ENCODE measurements around the gene ZNF619. TPM values are rescaled to one million over a fixed set of nuclear protein-coding genes. Genes with fewer than 3 reads are reported as not detected.

ZNF619 gene
- total RNA-seq, 1 donor from 2014 or later: 9.1 TPM

DNA sequence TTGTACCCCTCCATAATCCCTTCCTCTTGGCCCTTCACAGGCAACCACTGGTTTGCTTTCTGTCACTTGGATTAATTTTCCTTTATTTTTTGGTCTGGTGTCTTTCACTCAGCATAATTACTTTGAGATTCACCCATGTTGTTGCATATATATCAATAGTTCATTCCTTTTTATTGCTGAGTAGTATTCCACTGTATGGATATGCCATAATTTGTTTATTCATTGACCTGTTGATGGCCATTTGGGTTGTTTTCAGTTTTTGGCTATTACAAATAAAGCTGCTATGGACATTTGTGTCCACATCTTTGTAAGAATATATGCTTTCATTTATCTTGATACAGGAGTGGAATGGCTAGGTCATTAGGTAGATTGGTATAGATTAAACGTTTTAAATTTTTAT lies 41.9 kb downstream of the ZNF619 start:
- Mint-ChIP-seq H3K36me3 (ENCODE audit: low read depth) (peaks cover 32% of the 10 kb centered on the region), H3K4me1 (ENCODE audit: low read depth) (no peaks in the 10 kb centered on the region), H3K9me3 (no peaks in the 10 kb centered on the region), H3K4me3 (ENCODE audit: low read depth) (no peak overlapping the region), H3K27me3 (ENCODE audit: low read depth) (no peaks in the 10 kb centered on the region), H3K27ac (no peak overlapping the region)
- intact Hi-C loops (cut with micrococcal nuclease): no loop called here
- no peak for DNase-seq (ENCODE audit: low spot score)

DNA sequence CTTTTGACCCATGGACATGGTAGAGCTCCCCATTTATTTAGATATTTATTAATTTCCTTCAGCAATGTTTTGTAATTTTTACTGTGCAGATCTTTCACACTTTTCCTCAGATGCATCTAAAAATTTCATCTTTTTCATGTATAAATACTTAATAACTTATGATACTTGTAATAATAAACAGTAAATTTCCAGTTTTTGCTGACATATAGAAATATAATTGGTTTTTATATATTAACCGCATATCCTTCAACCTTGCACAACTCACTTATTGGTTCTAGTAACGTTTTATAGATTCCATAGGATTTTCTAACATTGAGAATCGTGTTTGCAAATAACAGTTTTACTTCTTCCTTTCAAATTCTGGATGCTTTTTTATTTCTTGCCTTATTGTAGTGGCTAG lies 44.3 kb downstream of the ZNF619 start:
- Mint-ChIP-seq H3K9me3 (no peaks in the 10 kb centered on the region), H3K27ac (no peak overlapping the region), H3K36me3 (ENCODE audit: low read depth) (peaks cover 20% of the 10 kb centered on the region), H3K4me1 (ENCODE audit: low read depth) (peaks cover 12% of the 10 kb centered on the region), H3K4me3 (ENCODE audit: low read depth) (no peak overlapping the region), H3K27me3 (ENCODE audit: low read depth) (no peaks in the 10 kb centered on the region)
- no peak for DNase-seq (ENCODE audit: low spot score)
- intact Hi-C loops (cut with micrococcal nuclease): no loop called here

DNA sequence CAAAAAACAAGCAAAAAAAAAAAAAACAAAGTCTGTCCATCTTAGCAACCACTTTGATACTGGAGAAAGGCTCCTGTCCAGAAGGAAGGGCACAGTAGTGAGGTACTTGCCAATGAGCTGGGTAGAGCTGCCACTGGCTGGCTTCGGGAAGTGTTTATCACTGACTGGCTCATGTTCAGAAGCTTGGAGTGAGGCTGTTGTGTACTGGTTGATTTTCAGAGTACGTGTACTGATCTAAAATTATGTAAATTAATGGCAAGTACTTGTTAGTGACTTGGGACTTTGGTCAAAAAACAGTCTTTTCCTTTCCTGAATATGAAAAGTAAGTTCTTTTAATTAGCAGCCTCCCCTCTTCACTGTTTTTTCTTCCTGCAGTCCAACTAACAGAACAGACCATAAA lies 46.9 kb downstream of the ZNF619 start:
- H3K27ac Mint-ChIP-seq: peak overlapping the region; percentile 62
- peaks cover 29% of the 10 kb centered on the region for H3K36me3 Mint-ChIP-seq (ENCODE audit: low read depth)
- H3K27me3 Mint-ChIP-seq (ENCODE audit: low read depth): no peaks in the 10 kb centered on the region
- intact Hi-C loops (cut with micrococcal nuclease): loop anchor here (1.0 kb wide), 5 partner anchors 17 to 214 kb away; partner anchors contain the start of genes EIF1B, RPL14, ZNF619 and ZNF620
- DNase-seq (ENCODE audit: low spot score): no peak
- no peaks in the 10 kb centered on the region for H3K9me3 Mint-ChIP-seq
- peaks cover 22% of the 10 kb centered on the region for H3K4me1 Mint-ChIP-seq (ENCODE audit: low read depth)
- peak overlapping the region; percentile 95 for H3K4me3 Mint-ChIP-seq (ENCODE audit: low read depth)

GRCh38 chr3:40524222-40524567 lies 47.3 kb downstream of the ZNF619 start:
- H3K36me3 Mint-ChIP-seq (ENCODE audit: low read depth): peaks cover 30% of the 10 kb centered on the region
- intact Hi-C loops (cut with micrococcal nuclease): loop anchor here (1.0 kb wide), 5 partner anchors 18 to 215 kb away; partner anchors contain the start of genes EIF1B, RPL14, ZNF619 and ZNF620
- no peaks in the 10 kb centered on the region for H3K9me3 Mint-ChIP-seq
- peak overlapping the region; percentile 62 for H3K27ac Mint-ChIP-seq
- H3K27me3 Mint-ChIP-seq (ENCODE audit: low read depth): no peaks in the 10 kb centered on the region
- H3K4me1 Mint-ChIP-seq (ENCODE audit: low read depth): peaks cover 22% of the 10 kb centered on the region
- peak overlapping the region; percentile 95 for H3K4me3 Mint-ChIP-seq (ENCODE audit: low read depth)
- DNase-seq (ENCODE audit: low spot score): no peak

DNA sequence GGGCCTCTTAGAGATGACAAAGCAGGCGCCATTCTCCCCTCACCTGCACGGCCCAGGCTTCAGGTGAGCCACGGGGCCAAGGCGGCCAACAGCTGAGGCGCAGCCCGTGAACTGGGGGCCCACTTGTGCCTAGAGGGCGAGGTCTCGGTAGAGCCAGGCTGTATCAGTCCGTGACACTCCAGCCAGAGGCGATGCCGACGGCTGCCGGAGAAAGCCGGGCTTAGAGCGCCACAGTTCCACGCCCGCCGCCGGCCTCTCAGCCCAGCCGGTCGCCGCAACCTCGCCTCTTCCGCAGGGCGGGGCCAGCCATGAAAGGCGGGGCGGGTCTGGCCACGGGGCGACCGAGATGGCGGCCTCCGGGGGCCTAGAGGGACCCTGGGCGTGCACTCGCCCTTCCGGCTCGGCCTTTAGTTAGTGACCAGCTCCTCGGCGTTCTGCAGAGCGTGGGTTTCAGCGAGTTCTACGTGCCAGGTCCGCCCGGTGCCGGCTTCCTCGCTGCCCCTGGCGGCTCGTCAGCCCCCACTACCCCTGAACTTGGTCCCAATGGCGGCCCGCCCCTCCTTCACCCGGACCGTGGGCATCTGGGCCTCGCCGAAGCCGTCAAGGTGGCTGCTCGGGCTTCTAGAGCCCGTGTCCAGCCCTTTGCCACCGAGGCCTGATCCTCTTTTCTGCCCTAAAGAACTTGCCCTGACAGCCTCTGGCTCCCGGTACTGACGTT lies 47.8 kb downstream of the ZNF619 start, which contains the start of gene ZNF621:
ZNF621 (plus strand) TSS at position 393 of the 718 bp plus-strand sequence. CDS start 881 bp downstream, outside the sequence.
- peak within 1 kb of the TSS; percentile 96 for H3K27ac Mint-ChIP-seq
- H3K27me3 Mint-ChIP-seq (ENCODE audit: low read depth): no peaks in the 10 kb centered on the region
- H3K36me3 Mint-ChIP-seq (ENCODE audit: low read depth): peaks cover 35% of the 10 kb centered on the region
- no peaks in the 10 kb centered on the region for H3K9me3 Mint-ChIP-seq
- H3K4me3 Mint-ChIP-seq (ENCODE audit: low read depth): peak within 1 kb of the TSS; percentile 95
- intact Hi-C loops (cut with micrococcal nuclease): loop anchor here (1.0 kb wide), 5 partner anchors 18 to 215 kb away; partner anchors contain the start of genes EIF1B, RPL14, ZNF619 and ZNF620
- peak; percentile 80 for DNase-seq (ENCODE audit: low spot score)
- peaks cover 22% of the 10 kb centered on the region for H3K4me1 Mint-ChIP-seq (ENCODE audit: low read depth)

GRCh38 chr3:40528426-40528825 lies 51.5 kb downstream of the ZNF619 start:
- intact Hi-C loops (cut with micrococcal nuclease): no loop called here
- no peaks in the 10 kb centered on the region for H3K27me3 Mint-ChIP-seq (ENCODE audit: low read depth)
- H3K27ac Mint-ChIP-seq: no peak overlapping the region
- H3K4me1 Mint-ChIP-seq (ENCODE audit: low read depth): peaks cover 22% of the 10 kb centered on the region
- DNase-seq (ENCODE audit: low spot score): no peak
- H3K36me3 Mint-ChIP-seq (ENCODE audit: low read depth): peaks cover 72% of the 10 kb centered on the region
- no peak overlapping the region for H3K4me3 Mint-ChIP-seq (ENCODE audit: low read depth)
- peaks cover 22% of the 10 kb centered on the region for H3K9me3 Mint-ChIP-seq

- Mint-ChIP-seq H3K27me3 (ENCODE audit: low read depth) (no peaks in the 10 kb centered on the region), H3K9me3 (peaks cover 36% of the 10 kb centered on the region), H3K4me1 (ENCODE audit: low read depth) (peaks cover 6% of the 10 kb centered on the region), H3K36me3 (ENCODE audit: low read depth) (peaks cover 93% of the 10 kb centered on the region), H3K27ac (no peak overlapping the region), H3K4me3 (ENCODE audit: low read depth) (no peak overlapping the region)
- intact Hi-C loops (cut with micrococcal nuclease): no loop called here
- no peak for DNase-seq (ENCODE audit: low spot score)
Measured at GRCh38 chr3:40532252-40532651, 55.3 kb downstream of the ZNF619 start.

DNA sequence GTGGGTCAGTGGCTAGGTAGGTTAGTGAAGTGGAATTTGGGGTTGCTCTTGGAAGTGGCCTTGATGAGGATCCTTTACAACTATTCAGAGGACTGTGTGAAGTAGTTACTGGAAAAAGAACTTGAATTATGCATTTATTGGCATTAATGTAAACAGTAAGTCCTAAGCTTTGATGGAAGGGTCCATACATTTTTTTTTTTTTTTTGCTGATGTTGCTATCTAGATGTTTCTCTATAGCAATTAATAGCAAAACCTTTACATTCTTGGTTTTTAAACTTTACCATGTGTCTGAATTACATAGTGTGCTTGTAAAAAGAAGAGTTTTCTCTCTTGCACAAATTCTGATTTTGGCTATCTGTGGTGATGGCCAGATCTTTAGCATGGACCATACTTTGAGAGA lies 57.4 kb downstream of the ZNF619 start:
- intact Hi-C loops (cut with micrococcal nuclease): no loop called here
- H3K27ac Mint-ChIP-seq: no peak overlapping the region
- H3K36me3 Mint-ChIP-seq (ENCODE audit: low read depth): peaks cover 94% of the 10 kb centered on the region
- H3K4me3 Mint-ChIP-seq (ENCODE audit: low read depth): no peak overlapping the region
- H3K9me3 Mint-ChIP-seq: peaks cover 49% of the 10 kb centered on the region
- H3K27me3 Mint-ChIP-seq (ENCODE audit: low read depth): no peaks in the 10 kb centered on the region
- no peak for DNase-seq (ENCODE audit: low spot score)
- no peaks in the 10 kb centered on the region for H3K4me1 Mint-ChIP-seq (ENCODE audit: low read depth)

Other genes with a start within 250 kb of the ZNF619 start
- gene EIF1B, start 167.4 kb upstream of the ZNF619 start, total RNA-seq: 42.3 and 48.1 TPM in 2 replicates
- gene ENTPD3, start 89.9 kb upstream of the ZNF619 start, total RNA-seq: not detected in 2 replicates
- 2,421 and 2,433 TPM in 2 replicates for gene RPL14, start 19.8 kb upstream of the ZNF619 start, total RNA-seq
- gene ZNF620, start 28.9 kb downstream of the ZNF619 start, total RNA-seq: 6.3 and 6.7 TPM in 2 replicates
- gene ZNF621, start 47.8 kb downstream of the ZNF619 start, total RNA-seq: 21.4 and 23.9 TPM in 2 replicates

Data from activated T-helper 2 cell treated with anti-CD3 and anti-CD28 coated beads, Interferon-gamma antibody, Interleukin-2, Interleukin-4, amounts not matched to agents 10 μg/mL and 5 μg/mL and 100 μg/mL, durations not matched to agents 14 hours and 24 hours and 36 hours (primary cell).